Neural progenitor cell (in vitro differentiated cells): ENCODE measurements around the gene EXOC3L2. TPM values are rescaled to one million over a fixed set of nuclear protein-coding genes. Genes with fewer than 3 reads are reported as not detected.
A peak's percentile ranks its signal among the peaks of the same experiment; 100 is the strongest.

ENCODE experiments used
- DNase-seq: peaks from one replicate; pipeline ENCODE4 v3.0.0-alpha.2; 2016; ENCODE audit warnings: low spot score
- H2AFZ ChIP-seq: fragments of 200-600 bp; sonication (generic); replicated peaks from 2 replicates; pipeline ENCODE4 v1.6.1; 2016; ENCODE audit warnings: antibody characterized with exemption
- H3F3A ChIP-seq: fragments of 200-600 bp; sonication (generic); 2 replicates; pipeline ENCODE4 v1.6.1; 2016; ENCODE audit warnings: antibody characterized with exemption, low read depth
- H3K27ac ChIP-seq: fragments of 200-600 bp; sonication (generic); 2 replicates; pipeline ENCODE4 v1.5.1; 2016; ENCODE audit warnings: mild to moderate bottlenecking
- H3K27me3 ChIP-seq: fragments of 200-600 bp; sonication (generic); 2 replicates; pipeline ENCODE4 v1.6.1; 2016; ENCODE audit warnings: mild to moderate bottlenecking, moderate library complexity
- H3K36me3 ChIP-seq: fragments of 200-600 bp; sonication (generic); 2 replicates; pipeline ENCODE4 v1.5.1; 2016
- H3K4me1 ChIP-seq: fragments of 200-600 bp; sonication (generic); 2 replicates; pipeline ENCODE4 v1.6.1; 2016; ENCODE audit warnings: mixed run types
- H3K4me2 ChIP-seq: fragments of 200-600 bp; sonication (generic); 2 replicates; pipeline ENCODE4 v1.6.1; 2016
- H3K4me3 ChIP-seq: fragments of 200-600 bp; sonication (generic); 2 replicates; pipeline ENCODE4 v1.5.1; 2016
- H3K79me2 ChIP-seq: fragments of 200-600 bp; sonication (generic); 2 replicates; pipeline ENCODE4 v1.6.1; 2016; ENCODE audit warnings: low read depth
- H3K9ac ChIP-seq: fragments of 200-600 bp; sonication (generic); 2 replicates; pipeline ENCODE4 v1.6.1; 2016
- H3K9me3 ChIP-seq: fragments of 200-600 bp; sonication (generic); 2 replicates; pipeline ENCODE4 v1.5.1; 2016; ENCODE audit warnings: low read depth
- H4K20me1 ChIP-seq: fragments of 200-600 bp; sonication (generic); 2 replicates; pipeline ENCODE4 v1.6.1; 2016; ENCODE audit warnings: low read depth
- H3K27ac Mint-ChIP-seq: 3 replicates; pipeline ENCODE4 v1.8.0; 2021; ENCODE audit warnings: mixed read lengths
- H3K27me3 Mint-ChIP-seq: 2 replicates; pipeline ENCODE4 v1.8.0; 2022; ENCODE audit warnings: low read depth, mild to moderate bottlenecking, inconsistent platforms, moderate library complexity, mixed read lengths; ENCODE audit not compliant: insufficient read depth
- H3K36me3 Mint-ChIP-seq: 3 replicates; pipeline ENCODE4 v1.8.0; 2021; ENCODE audit warnings: mixed read lengths
- H3K4me1 Mint-ChIP-seq: 3 replicates; pipeline ENCODE4 v1.8.0; 2021; ENCODE audit warnings: mixed read lengths
- H3K4me3 Mint-ChIP-seq: 3 replicates; pipeline ENCODE4 v1.8.0; 2021; ENCODE audit warnings: mild to moderate bottlenecking, moderate library complexity, mixed read lengths
- H3K9me3 Mint-ChIP-seq: 3 replicates; pipeline ENCODE4 v1.8.0; 2020; ENCODE audit warnings: mixed read lengths
- CTCF ChIP-seq: fragments of 200-600 bp; sonication (generic); IDR thresholded peaks from 2 replicates; pipeline ENCODE4 v1.5.1; 2017; ENCODE audit warnings: antibody characterized with exemption, mild to moderate bottlenecking
- EZH2 ChIP-seq: fragments of 200-600 bp; sonication (generic); IDR thresholded peaks from 2 replicates; pipeline ENCODE4 v1.6.1; 2017; ENCODE audit warnings: antibody characterized with exemption, mild to moderate bottlenecking, moderate library complexity
- EZH2phosphoT487 ChIP-seq: fragments of 200-600 bp; sonication (generic); IDR thresholded peaks from 2 replicates; pipeline ENCODE4 v1.6.1; 2017; ENCODE audit warnings: antibody characterized with exemption
- total RNA-seq: library from RNA; depleted of rRNA; stranded (reverse); fragments of >200 nt; gene quantifications from 2 replicates; pipeline ENCODE4 v1.2.3, GENCODE V29; 2015; ENCODE audit warnings: low replicate concordance

EXOC3L2 gene
- total RNA-seq, 1 donor from 2014 or later: not detected

- DNase-seq: no peak
- Histone ChIP-seq H3K9ac (no peak overlapping the region), H2AFZ (no peak overlapping the region), H3K4me3 (no peak overlapping the region), H3K27me3 (peaks cover 27% of the 10 kb centered on the region), H3K27ac (no peak overlapping the region), H3F3A (peaks cover 20% of the 10 kb centered on the region), H3K79me2 (peaks cover 37% of the 10 kb centered on the region), H3K9me3 (no peaks in the 10 kb centered on the region), H4K20me1 (peaks cover 28% of the 10 kb centered on the region), H3K36me3 (no peaks in the 10 kb centered on the region), H3K4me1 (peaks cover 12% of the 10 kb centered on the region), H3K4me2 (no peak overlapping the region)
- Mint-ChIP-seq H3K27ac (no peak overlapping the region), H3K4me3 (peak overlapping the region; percentile 91), H3K4me1 (peaks cover 25% of the 10 kb centered on the region), H3K9me3 (no peaks in the 10 kb centered on the region), H3K36me3 (no peaks in the 10 kb centered on the region), H3K27me3 (peaks cover 4% of the 10 kb centered on the region)
- TF ChIP-seq EZH2: no peak
Measured at GRCh38 chr19:45249261-45250033, 4.2 kb upstream of the EXOC3L2 start.

- no peak overlapping the region for H3K4me3 ChIP-seq
- peaks cover 5% of the 10 kb centered on the region for H4K20me1 ChIP-seq
- no peak overlapping the region for H3K27ac ChIP-seq
- H3K27me3 Mint-ChIP-seq: peaks cover 5% of the 10 kb centered on the region
- no peaks in the 10 kb centered on the region for H3K36me3 ChIP-seq
- H3K4me2 ChIP-seq: no peak overlapping the region
- peaks cover 36% of the 10 kb centered on the region for H3K27me3 ChIP-seq
- H3K4me1 Mint-ChIP-seq: peaks cover 19% of the 10 kb centered on the region
- no peak overlapping the region for H3K9ac ChIP-seq
- H3K9me3 ChIP-seq: no peaks in the 10 kb centered on the region
- TF ChIP-seq CTCF: no peak
- no peak for DNase-seq
- H3K36me3 Mint-ChIP-seq: no peaks in the 10 kb centered on the region
- no peak overlapping the region for H2AFZ ChIP-seq
- H3K4me3 Mint-ChIP-seq: peak overlapping the region; percentile 43
- H3K4me1 ChIP-seq: peaks cover 7% of the 10 kb centered on the region
- H3F3A ChIP-seq: peaks cover 16% of the 10 kb centered on the region
- no peaks in the 10 kb centered on the region for H3K9me3 Mint-ChIP-seq
- H3K79me2 ChIP-seq: peaks cover 14% of the 10 kb centered on the region
- no peak overlapping the region for H3K27ac Mint-ChIP-seq
Measured at GRCh38 chr19:45247136-45247535, 1.9 kb upstream of the EXOC3L2 start.

- Mint-ChIP-seq H3K27me3 (peaks cover 5% of the 10 kb centered on the region), H3K4me1 (peaks cover 19% of the 10 kb centered on the region)
- no peak for DNase-seq
Measured at GRCh38 chr19:45245826-45246225, 619 bp upstream of the EXOC3L2 start.

More at GRCh38 chr19:45245826-45246225, 619 bp upstream of the EXOC3L2 start:
- no peak overlapping the region for H3K4me3 ChIP-seq
- H3F3A ChIP-seq: peaks cover 15% of the 10 kb centered on the region
- Mint-ChIP-seq H3K36me3 (no peaks in the 10 kb centered on the region), H3K27ac (no peak overlapping the region), H3K4me3 (no peak overlapping the region), H3K9me3 (no peaks in the 10 kb centered on the region)
- H3K9ac ChIP-seq: no peak overlapping the region
- H3K4me2 ChIP-seq: no peak overlapping the region
- peaks cover 5% of the 10 kb centered on the region for H3K79me2 ChIP-seq
- H2AFZ ChIP-seq: no peak overlapping the region
- H3K4me1 ChIP-seq: peaks cover 4% of the 10 kb centered on the region
- no peaks in the 10 kb centered on the region for H3K36me3 ChIP-seq
- TF ChIP-seq EZH2: no peak
- no peak for TF ChIP-seq EZH2phosphoT487
- TF ChIP-seq CTCF: no peak
- H3K9me3 ChIP-seq: no peaks in the 10 kb centered on the region
- H3K27me3 ChIP-seq: peaks cover 44% of the 10 kb centered on the region
- H4K20me1 ChIP-seq: no peaks in the 10 kb centered on the region
- H3K27ac ChIP-seq: no peak overlapping the region
